ENCODE results near the gene UXT. TPM values are rescaled to one million over a fixed set of nuclear protein-coding genes. Genes with fewer than 3 reads are reported as not detected.
"Not testable (repeated sequence)": the region's sequence is repeated elsewhere in the genome, so short reads cannot be mapped to it uniquely, and the experiment has no call there.

UXT gene
- total RNA-seq, 1 experiment from 2014 or later, result 87.5 TPM

DNA sequence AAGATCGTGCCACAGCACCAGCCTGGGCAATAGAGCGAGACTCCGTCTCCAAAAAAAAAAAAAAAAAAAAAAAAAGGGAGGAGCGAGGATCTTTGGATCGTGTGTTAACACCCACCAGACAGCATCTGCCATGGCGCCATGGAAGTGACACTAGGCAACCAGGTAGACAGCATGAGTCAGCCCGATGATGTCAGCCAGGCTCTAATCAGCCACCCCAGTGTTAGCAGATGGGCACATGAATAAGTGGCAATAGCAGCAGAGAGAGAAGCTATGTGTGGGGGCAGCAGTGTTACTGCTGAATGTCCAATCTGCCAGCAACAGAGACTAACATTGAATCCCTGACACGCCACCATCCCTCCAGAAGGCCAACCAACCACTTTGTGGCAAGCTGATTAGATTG, 45.9 kb downstream of the UXT start:
- no peak for DNase-seq
- Histone ChIP-seq H3K36me3 (replicated peaks; ENCODE audit: control insufficient read depth, insufficient read depth, low read length) (no peaks in the 10 kb centered on the region), H3K4me3 (ENCODE audit: insufficient read depth, low read depth, low read length) (no peak overlapping the region), H3K27me3 (ENCODE audit: control insufficient read depth, insufficient read depth, low read length) (no peaks in the 10 kb centered on the region)

- DNase-seq, result no peak
Observed at GRCh38 chrX:47612418-47612817, 46.6 kb downstream of the UXT start.

GRCh38 chrX:47611926-47612325, 47.1 kb downstream of the UXT start:
- no peak for DNase-seq
- Histone ChIP-seq H3K36me3 (replicated peaks; ENCODE audit: control insufficient read depth, insufficient read depth, low read length) (no peaks in the 10 kb centered on the region), H3K4me3 (ENCODE audit: insufficient read depth, low read depth, low read length) (no peak overlapping the region), H3K27me3 (ENCODE audit: control insufficient read depth, insufficient read depth, low read length) (no peaks in the 10 kb centered on the region)

More at GRCh38 chrX:47612418-47612817, 46.6 kb downstream of the UXT start:
- H3K4me3 ChIP-seq (ENCODE audit: insufficient read depth, low read depth, low read length), result no peak overlapping the region
- no peaks in the 10 kb centered on the region for H3K36me3 ChIP-seq (replicated peaks; ENCODE audit: control insufficient read depth, insufficient read depth, low read length)
- H3K27me3 ChIP-seq (ENCODE audit: control insufficient read depth, insufficient read depth, low read length), result no peaks in the 10 kb centered on the region

- Histone ChIP-seq H3K4me3 (ENCODE audit: insufficient read depth, low read depth, low read length) (no peak overlapping the region), H3K27me3 (ENCODE audit: control insufficient read depth, insufficient read depth, low read length) (no peaks in the 10 kb centered on the region), H3K36me3 (replicated peaks; ENCODE audit: control insufficient read depth, insufficient read depth, low read length) (no peaks in the 10 kb centered on the region)
- no peak for DNase-seq
Observed at GRCh38 chrX:47611489-47611888, 47.5 kb downstream of the UXT start.

DNA sequence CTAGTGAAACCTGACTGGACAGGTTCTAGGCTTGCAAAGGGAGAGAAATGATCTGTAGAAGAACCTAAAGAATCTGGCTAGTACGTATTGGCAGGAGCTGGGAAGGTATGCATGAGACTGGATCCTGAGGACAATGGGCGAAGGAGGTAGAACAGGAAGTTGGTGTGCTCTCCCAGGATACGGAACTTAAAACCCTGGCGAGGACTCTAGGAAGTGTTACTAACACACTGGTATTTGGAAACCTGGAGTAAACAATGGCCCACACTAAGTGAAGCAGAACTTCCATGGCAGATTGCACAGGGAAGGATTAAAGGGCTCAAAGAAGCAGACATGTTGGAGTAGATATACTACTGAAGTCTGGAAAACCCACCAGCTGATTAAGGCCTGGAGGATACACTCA, 48.5 kb downstream of the UXT start:
- no peaks in the 10 kb centered on the region for H3K27me3 ChIP-seq (ENCODE audit: control insufficient read depth, insufficient read depth, low read length)
- DNase-seq, result no peak
- no peak overlapping the region for H3K4me3 ChIP-seq (ENCODE audit: insufficient read depth, low read depth, low read length)
- no peaks in the 10 kb centered on the region for H3K36me3 ChIP-seq (replicated peaks; ENCODE audit: control insufficient read depth, insufficient read depth, low read length)

DNA sequence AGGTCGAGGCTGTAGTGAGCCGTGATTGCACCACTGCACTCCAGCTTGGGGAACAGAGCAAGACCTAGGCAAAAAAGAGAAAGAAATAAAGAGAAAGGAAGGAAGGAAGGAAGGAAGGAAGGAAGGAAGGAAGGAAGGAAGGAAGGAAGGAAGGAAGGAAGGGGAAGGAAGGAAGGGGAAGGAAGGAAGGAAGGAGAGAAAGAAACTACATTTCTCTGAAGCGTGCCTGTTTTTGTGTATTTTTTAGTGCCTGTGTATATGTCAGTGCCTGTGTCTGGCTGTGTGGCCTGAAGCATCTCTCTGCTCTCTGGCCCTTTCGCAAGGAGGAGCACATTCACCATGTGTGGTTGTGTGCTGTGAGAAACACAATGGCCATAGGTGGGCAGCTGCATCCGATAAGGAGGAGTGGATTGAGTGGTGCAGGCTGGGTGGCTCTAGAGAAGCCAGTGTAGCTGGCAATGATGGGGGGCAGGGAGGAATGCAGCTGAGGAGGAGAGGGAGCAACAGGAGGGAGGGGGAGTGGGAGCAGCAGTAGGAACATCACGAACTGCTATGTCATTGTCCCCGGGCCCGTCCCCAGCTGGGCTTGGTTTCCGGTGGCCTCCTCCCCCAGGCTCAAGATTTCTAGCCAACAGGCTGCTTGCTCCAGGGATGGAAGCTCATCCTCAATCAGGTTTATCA, 50.7 kb downstream of the UXT start:
- H3K4me3 ChIP-seq (ENCODE audit: insufficient read depth, low read depth, low read length), result no peak overlapping the region
- H3K27me3 ChIP-seq (ENCODE audit: control insufficient read depth, insufficient read depth, low read length), result no peaks in the 10 kb centered on the region
- peak; percentile 69 for DNase-seq
- H3K36me3 ChIP-seq (replicated peaks; ENCODE audit: control insufficient read depth, insufficient read depth, low read length), result no peaks in the 10 kb centered on the region

GRCh38 chrX:47607091-47607490, 51.9 kb downstream of the UXT start:
- H3K36me3 ChIP-seq (replicated peaks; ENCODE audit: control insufficient read depth, insufficient read depth, low read length), result no peaks in the 10 kb centered on the region
- no peaks in the 10 kb centered on the region for H3K27me3 ChIP-seq (ENCODE audit: control insufficient read depth, insufficient read depth, low read length)
- no peak for DNase-seq
- no peak overlapping the region for H3K4me3 ChIP-seq (ENCODE audit: insufficient read depth, low read depth, low read length)

DNA sequence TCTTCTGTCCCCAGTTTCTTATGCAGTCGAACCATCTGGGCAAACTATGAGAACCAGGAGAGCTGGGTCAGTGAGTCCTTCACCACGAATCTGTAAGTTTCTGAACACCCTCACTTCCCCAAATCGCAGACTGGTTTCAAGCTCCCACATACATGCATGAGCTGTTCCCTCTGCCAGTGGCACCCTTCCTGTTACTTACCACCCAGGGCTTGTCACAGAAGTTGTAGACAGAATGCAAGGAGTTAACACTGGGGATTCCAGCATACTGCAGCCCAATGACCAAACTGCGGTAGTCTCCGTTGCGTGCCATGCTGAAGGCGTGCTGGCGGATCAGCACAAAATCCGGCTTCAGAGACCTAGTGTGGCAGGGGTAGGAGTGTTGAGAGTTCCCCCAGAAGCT, 54.0 kb downstream of the UXT start:
- no peak for DNase-seq
- no peaks in the 10 kb centered on the region for H3K27me3 ChIP-seq (ENCODE audit: control insufficient read depth, insufficient read depth, low read length)
- H3K4me3 ChIP-seq (ENCODE audit: insufficient read depth, low read depth, low read length), result no peak overlapping the region
- no peaks in the 10 kb centered on the region for H3K36me3 ChIP-seq (replicated peaks; ENCODE audit: control insufficient read depth, insufficient read depth, low read length)

DNA sequence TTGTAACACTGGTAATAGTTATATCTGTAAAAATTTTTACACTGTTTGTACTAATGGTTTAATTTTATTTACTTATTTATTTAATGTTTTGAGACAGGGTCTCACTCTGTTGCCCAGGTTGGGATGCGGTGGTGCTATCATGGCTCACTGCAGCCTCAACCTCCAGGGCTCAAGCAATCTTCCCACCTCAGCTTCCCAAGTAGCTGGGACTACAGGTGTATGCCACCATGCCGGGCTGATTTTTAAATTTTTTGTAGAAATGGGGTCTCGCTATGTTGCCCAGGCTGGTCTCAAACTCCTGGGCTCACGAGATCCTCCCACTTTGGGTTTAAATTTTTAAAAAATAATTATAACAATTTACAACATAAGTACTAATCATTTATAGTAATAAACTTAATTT, 55.9 kb downstream of the UXT start:
- H3K27me3 ChIP-seq (ENCODE audit: control insufficient read depth, insufficient read depth, low read length); DNase-seq; H3K36me3 ChIP-seq (replicated peaks; ENCODE audit: control insufficient read depth, insufficient read depth, low read length); H3K4me3 ChIP-seq (ENCODE audit: insufficient read depth, low read depth, low read length): not testable (repeated sequence)

Other genes starting within 250 kb of the UXT start
- gene ZNF41, start 176.0 kb downstream of the UXT start, total RNA-seq (2014; rRNA removed; shearing (Covaris generic)), result 4.3 TPM in 2 replicates
- gene ARAF, start 98.0 kb downstream of the UXT start, total RNA-seq (2014; rRNA removed; shearing (Covaris generic)), result 34.4 and 38.2 TPM in 2 replicates
- 59.6 and 66.1 TPM in 2 replicates for gene TIMP1, start 76.7 kb downstream of the UXT start, total RNA-seq (2014; rRNA removed; shearing (Covaris generic))
- 0.81 and 2.1 TPM in 2 replicates for gene SYN1, start 39.3 kb downstream of the UXT start, total RNA-seq (2014; rRNA removed; shearing (Covaris generic))
- 5.5 and 6.0 TPM in 2 replicates for gene CFP, start 29.2 kb downstream of the UXT start, total RNA-seq (2014; rRNA removed; shearing (Covaris generic))
- gene ELK1, start 8.6 kb downstream of the UXT start, total RNA-seq (2014; rRNA removed; shearing (Covaris generic)), result 32.7 and 33.8 TPM in 2 replicates
- 3.7 and 3.9 TPM in 2 replicates for gene ZNF81, start 177.7 kb upstream of the UXT start, total RNA-seq (2014; rRNA removed; shearing (Covaris generic))